ENCODE results near the gene MYO15B. TPM values are rescaled to one million over a fixed set of nuclear protein-coding genes. Genes with fewer than 3 reads are reported as not detected.

The MYO15B gene
- total and polyA plus RNA-seq, 2 of the 13 experiments (the other 11 are each of a cell fraction or from before 2014, with no cell fraction given) = 2.8 to 8.1 TPM

- no peak for TF ChIP-seq ZNF879 (CRISPR knock-in tag; IDR thresholded peaks at IDR 0.05)
- TF ChIP-seq ZBTB38 (CRISPR knock-in tag; IDR thresholded peaks at IDR 0.05) = peak; percentile 51; the same call in 1 of the 2 replicates
- TF ChIP-seq, protein P1, sequence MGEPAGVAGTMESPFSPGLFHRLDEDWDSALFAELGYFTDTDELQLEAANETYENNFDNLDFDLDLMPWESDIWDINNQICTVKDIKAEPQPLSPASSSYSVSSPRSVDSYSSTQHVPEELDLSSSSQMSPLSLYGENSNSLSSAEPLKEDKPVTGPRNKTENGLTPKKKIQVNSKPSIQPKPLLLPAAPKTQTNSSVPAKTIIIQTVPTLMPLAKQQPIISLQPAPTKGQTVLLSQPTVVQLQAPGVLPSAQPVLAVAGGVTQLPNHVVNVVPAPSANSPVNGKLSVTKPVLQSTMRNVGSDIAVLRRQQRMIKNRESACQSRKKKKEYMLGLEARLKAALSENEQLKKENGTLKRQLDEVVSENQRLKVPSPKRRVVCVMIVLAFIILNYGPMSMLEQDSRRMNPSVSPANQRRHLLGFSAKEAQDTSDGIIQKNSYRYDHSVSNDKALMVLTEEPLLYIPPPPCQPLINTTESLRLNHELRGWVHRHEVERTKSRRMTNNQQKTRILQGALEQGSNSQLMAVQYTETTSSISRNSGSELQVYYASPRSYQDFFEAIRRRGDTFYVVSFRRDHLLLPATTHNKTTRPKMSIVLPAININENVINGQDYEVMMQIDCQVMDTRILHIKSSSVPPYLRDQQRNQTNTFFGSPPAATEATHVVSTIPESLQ (CRISPR knock-in tag; conservative IDR thresholded peaks at IDR 0.05) = no peak; the same call in 1 of the 2 replicates
- peak; percentile 78 for TF ChIP-seq ZNF761 (CRISPR knock-in tag; conservative IDR thresholded peaks at IDR 0.05)
- no peak for TF ChIP-seq PRDM10 (CRISPR knock-in tag; IDR thresholded peaks at IDR 0.05; ENCODE audit: low read depth)
- TF ChIP-seq THAP8 (CRISPR knock-in tag; IDR thresholded peaks at IDR 0.05; ENCODE audit: borderline replicate concordance) = no peak
- 0 out of 2 replicates have a peak, but pooled peaks have one; percentile 71 for TF ChIP-seq ZNF614 (CRISPR knock-in tag; IDR thresholded peaks at IDR 0.05; ENCODE audit: borderline replicate concordance)
- peak; percentile 92 for TF ChIP-seq NFYC (CRISPR knock-in tag; IDR thresholded peaks at IDR 0.05)
- TF ChIP-seq ZNF577 (CRISPR knock-in tag; IDR thresholded peaks at IDR 0.05; ENCODE audit: borderline replicate concordance, low read depth) = no peak
- TF ChIP-seq PHF21A (CRISPR knock-in tag; IDR thresholded peaks at IDR 0.05) = peak; percentile 78
- no peak for TF ChIP-seq PRPF4 (IDR thresholded peaks at IDR 0.05; ENCODE audit: low read depth, low read length, poor library complexity, severe bottlenecking)
- no peak for TF ChIP-seq DDIT3 (CRISPR knock-in tag; IDR thresholded peaks at IDR 0.05)
- peak; percentile 31; the same call in 1 of the 2 replicates for TF ChIP-seq SMC3 (IDR thresholded peaks at IDR 0.05; ENCODE audit: low read length)
- no peak for TF ChIP-seq ZNF431 (CRISPR knock-in tag; IDR thresholded peaks at IDR 0.05; ENCODE audit: borderline replicate concordance, low read depth)
- no peak for TF ChIP-seq ZNF20 (CRISPR knock-in tag; IDR thresholded peaks at IDR 0.05)
- peak; percentile 75; the same call in 1 of the 2 replicates for TF ChIP-seq ZNF333 (CRISPR knock-in tag; IDR thresholded peaks at IDR 0.05; ENCODE audit: borderline replicate concordance)
- TF ChIP-seq ZNF260 (CRISPR knock-in tag; IDR thresholded peaks at IDR 0.05; ENCODE audit: borderline replicate concordance, low read depth) = no peak
- TF ChIP-seq PRMT3 (CRISPR knock-in tag; IDR thresholded peaks at IDR 0.05; ENCODE audit: borderline replicate concordance, low read depth) = 0 out of 2 replicates have a peak, but pooled peaks have one; percentile 19
- no peak for TF ChIP-seq ZNF878 (CRISPR knock-in tag; IDR thresholded peaks at IDR 0.05)
- no peak for TF ChIP-seq ISX (CRISPR knock-in tag; conservative IDR thresholded peaks at IDR 0.05)
- TF ChIP-seq NFE2L1 (CRISPR knock-in tag; IDR thresholded peaks at IDR 0.05; ENCODE audit: borderline replicate concordance) = no peak
- peak; percentile 82 for TF ChIP-seq MEF2D (CRISPR knock-in tag; IDR thresholded peaks at IDR 0.05)
- no peak for TF ChIP-seq ZNF207 (IDR thresholded peaks at IDR 0.05; ENCODE audit: borderline replicate concordance)
These were observed 79.6 kb downstream of the MYO15B start, which contains the start of the genes RECQL5 and SAP30BP (continued) for GRCh38 chr17:75666959-75667790.

Measured in HepG2 (cell line).